Mesenteric fat pad (tissue), 1 donor: ENCODE results near the gene IL1RL2. TPM values are rescaled to one million over a fixed set of nuclear protein-coding genes. Genes with fewer than 3 reads are reported as not detected.

Source experiments
- DNase-seq: peaks from one replicate; pipeline ENCODE4 v3.0.0-alpha.2; 2020; ENCODE audit warnings: low spot score
- total RNA-seq: library from RNA; stranded (reverse); fragmentation: NEBNext Ultra II Directional; extraction: Animal tissue kit (Norgen Biotek cat#: 25700); gene quantifications from one replicate; pipeline ENCODE4 v1.2.1, GENCODE V29; 2021
- donor health status: DM: yes; HTN: yes; CAD: no.

The IL1RL2 gene
- total RNA-seq, 1 donor from 2014 or later: 0.93 TPM

GRCh38 chr2:102193074-102193473, 6.3 kb downstream of the IL1RL2 start:
- DNase-seq: no peak

- no peak for DNase-seq
Measured at GRCh38 chr2:102194609-102195268, 7.9 kb downstream of the IL1RL2 start.

- no peak for DNase-seq
Measured at GRCh38 chr2:102197389-102198137, 10.7 kb downstream of the IL1RL2 start.

- no peak for DNase-seq
Measured at GRCh38 chr2:102200539-102200938, 13.7 kb downstream of the IL1RL2 start.

GRCh38 chr2:102204638-102205037, 17.8 kb downstream of the IL1RL2 start:
- no peak for DNase-seq

- no peak for DNase-seq
Measured at GRCh38 chr2:102206666-102207341, 20.0 kb downstream of the IL1RL2 start.

- no peak for DNase-seq
Measured at GRCh38 chr2:102208774-102209173, 22.0 kb downstream of the IL1RL2 start.

GRCh38 chr2:102209474-102209873, 22.7 kb downstream of the IL1RL2 start:
- DNase-seq: no peak

- no peak for DNase-seq
Measured at GRCh38 chr2:102217032-102217431, 30.2 kb downstream of the IL1RL2 start.

- no peak for DNase-seq
Measured at GRCh38 chr2:102224824-102225739, 38.3 kb downstream of the IL1RL2 start.

- no peak for DNase-seq
Measured at GRCh38 chr2:102226171-102226570, 39.3 kb downstream of the IL1RL2 start.

- DNase-seq: no peak
Measured at GRCh38 chr2:102226612-102227391, 40.0 kb downstream of the IL1RL2 start.

GRCh38 chr2:102229141-102229769, 42.4 kb downstream of the IL1RL2 start:
- no peak for DNase-seq

- DNase-seq: no peak
Measured at GRCh38 chr2:102230410-102230909, 43.6 kb downstream of the IL1RL2 start.

GRCh38 chr2:102233132-102233884, 46.5 kb downstream of the IL1RL2 start:
- no peak for DNase-seq

GRCh38 chr2:102235042-102235473, 48.2 kb downstream of the IL1RL2 start:
- DNase-seq: no peak

- DNase-seq: no peak
Measured at GRCh38 chr2:102235491-102235890, 48.7 kb downstream of the IL1RL2 start.

GRCh38 chr2:102236132-102236531, 49.3 kb downstream of the IL1RL2 start:
- no peak for DNase-seq

GRCh38 chr2:102237176-102237575, 50.4 kb downstream of the IL1RL2 start:
- no peak for DNase-seq
